MM.1S (cell line): Measurements from ENCODE around the gene VSNL1.

Experiments used
- DNase-seq: peaks from one replicate; pipeline ENCODE4 v3.0.0-alpha.2; 2015
- H2AFZ ChIP-seq: fragments of 300-600 bp; sonication (generic); 2 replicates; pipeline ENCODE4 v1.6.0; 2016; ENCODE audit warnings: antibody characterized with exemption, low read length
- H3F3A ChIP-seq: fragments of 300-600 bp; sonication (generic); 2 replicates; pipeline ENCODE4 v1.6.1; 2016; ENCODE audit warnings: mild to moderate bottlenecking, antibody characterized with exemption, low read length, moderate library complexity, mixed read lengths; ENCODE audit not compliant: insufficient read depth
- H3K27ac ChIP-seq: fragments of 300-600 bp; sonication (generic); 2 replicates; pipeline ENCODE4 v1.5.1; 2016; ENCODE audit warnings: mild to moderate bottlenecking, low read length
- H3K27me3 ChIP-seq: fragments of 300-600 bp; sonication (generic); replicated peaks from 2 replicates; pipeline ENCODE4 v1.6.0; 2016; ENCODE audit warnings: low read length; ENCODE audit not compliant: insufficient read depth
- H3K36me3 ChIP-seq: fragments of 300-600 bp; sonication (generic); replicated peaks from 2 replicates; pipeline ENCODE4 v1.6.1; 2016; ENCODE audit warnings: mild to moderate bottlenecking, low read length, mixed read lengths; ENCODE audit not compliant: insufficient read depth
- H3K4me1 ChIP-seq: fragments of 300-600 bp; sonication (generic); 2 replicates; pipeline ENCODE4 v1.6.1; 2016; ENCODE audit warnings: low read length, mixed read lengths
- H3K4me2 ChIP-seq: fragments of 300-600 bp; sonication (generic); 2 replicates; pipeline ENCODE4 v1.6.0; 2016; ENCODE audit warnings: low read depth, low read length
- H3K4me3 ChIP-seq: fragments of 300-600 bp; sonication (generic); 2 replicates; pipeline ENCODE4 v1.5.1; 2016; ENCODE audit warnings: low read length, mixed read lengths
- H3K79me2 ChIP-seq: fragments of 300-600 bp; sonication (generic); 2 replicates; pipeline ENCODE4 v1.6.1; 2016; ENCODE audit warnings: mixed run types, low read length, mixed read lengths
- H3K9ac ChIP-seq: fragments of 300-600 bp; sonication (generic); 2 replicates; pipeline ENCODE4 v1.6.1; 2016; ENCODE audit warnings: low read length, mixed read lengths
- H3K9me2 ChIP-seq: fragments of 300-600 bp; sonication (generic); replicated peaks from 2 replicates; pipeline ENCODE4 v1.6.1; 2016; ENCODE audit warnings: mild to moderate bottlenecking, low read length, mixed read lengths; ENCODE audit not compliant: insufficient read depth
- H3K9me3 ChIP-seq: fragments of 300-600 bp; sonication (generic); replicated peaks from 2 replicates; pipeline ENCODE4 v1.6.1; 2016; ENCODE audit warnings: mild to moderate bottlenecking, low read length, mixed read lengths; ENCODE audit not compliant: insufficient read depth
- H4K20me1 ChIP-seq: fragments of 300-600 bp; sonication (generic); 2 replicates; pipeline ENCODE4 v1.6.1; 2016; ENCODE audit warnings: mild to moderate bottlenecking, low read length, moderate library complexity, mixed read lengths; ENCODE audit not compliant: insufficient read depth
- CTCF ChIP-seq: fragments of 300-600 bp; sonication (generic); IDR thresholded peaks from 2 replicates; pipeline ENCODE4 v1.5.1; 2016; ENCODE audit warnings: antibody characterized with exemption, low read length, mixed read lengths
- EZH2 ChIP-seq: fragments of 300-600 bp; sonication (generic); optimal IDR thresholded peaks from 2 replicates; pipeline ENCODE3; 2017; ENCODE audit warnings: low read depth, mild to moderate bottlenecking, antibody characterized with exemption, low read length, mixed read lengths
- EZH2phosphoT487 ChIP-seq: fragments of 300-600 bp; sonication (generic); IDR thresholded peaks from 2 replicates; pipeline ENCODE4 v1.6.1; 2018; ENCODE audit warnings: antibody characterized with exemption, low read length

Gene VSNL1

GRCh38 chr2:17518212-17519154 lies 22.0 kb upstream of the VSNL1 start, which contains the start of gene RAD51AP2:
Gene RAD51AP2 (minus strand): TSS chr2:17518440. CDS start chr2:17518415, 25 bp downstream.
- Histone ChIP-seq H3K4me3 (peak within 1 kb of the TSS; percentile 69), H2AFZ (peak within 1 kb of the TSS; percentile 90), H3K9me2 (no peaks in the 10 kb centered on the region), H3F3A (no peaks in the 10 kb centered on the region), H3K4me1 (peaks cover 7% of the 10 kb centered on the region; the same call in 1 of the 2 replicates), H3K9me3 (no peaks in the 10 kb centered on the region), H3K9ac (peak within 1 kb of the TSS; percentile 57; the same call in 1 of the 2 replicates), H3K27me3 (no peaks in the 10 kb centered on the region), H3K27ac (no peak within 1 kb of the TSS), H3K4me2 (peak within 1 kb of the TSS; percentile 84), H3K79me2 (no peaks in the 10 kb centered on the region), H4K20me1 (no peaks in the 10 kb centered on the region), H3K36me3 (no peaks in the 10 kb centered on the region)
- TF ChIP-seq EZH2phosphoT487 = no peak
- no peak for TF ChIP-seq EZH2
- no peak for TF ChIP-seq CTCF
- peak; percentile 81 for DNase-seq

- H2AFZ ChIP-seq = no peak overlapping the region
- H3K9me3 ChIP-seq = no peaks in the 10 kb centered on the region
- no peaks in the 10 kb centered on the region for H3K27me3 ChIP-seq
- no peaks in the 10 kb centered on the region for H3K79me2 ChIP-seq
- no peak overlapping the region for H3K4me3 ChIP-seq
- no peak overlapping the region for H3K4me2 ChIP-seq
- H3K9ac ChIP-seq = no peak overlapping the region
- TF ChIP-seq EZH2 = no peak
- no peaks in the 10 kb centered on the region for H3F3A ChIP-seq
- no peak for DNase-seq
- no peaks in the 10 kb centered on the region for H3K36me3 ChIP-seq
- no peaks in the 10 kb centered on the region for H3K9me2 ChIP-seq
- H3K27ac ChIP-seq = no peak overlapping the region
- no peaks in the 10 kb centered on the region for H4K20me1 ChIP-seq
- peaks cover 7% of the 10 kb centered on the region; the same call in 1 of the 2 replicates for H3K4me1 ChIP-seq
These were observed 21.0 kb upstream of the VSNL1 start for GRCh38 chr2:17519486-17519885.

GRCh38 chr2:17520761-17521160 lies 19.7 kb upstream of the VSNL1 start:
- DNase-seq = no peak
- no peaks in the 10 kb centered on the region for H3K36me3 ChIP-seq
- no peak overlapping the region for H3K27ac ChIP-seq
- H3F3A ChIP-seq = no peaks in the 10 kb centered on the region
- no peaks in the 10 kb centered on the region for H4K20me1 ChIP-seq
- no peak overlapping the region for H2AFZ ChIP-seq
- no peaks in the 10 kb centered on the region for H3K27me3 ChIP-seq
- H3K9me2 ChIP-seq = no peaks in the 10 kb centered on the region
- H3K9ac ChIP-seq = no peak overlapping the region
- H3K4me1 ChIP-seq = peaks cover 7% of the 10 kb centered on the region; the same call in 1 of the 2 replicates
- TF ChIP-seq EZH2phosphoT487 (no peak), CTCF (no peak), EZH2 (no peak)
- no peak overlapping the region for H3K4me2 ChIP-seq
- no peak overlapping the region for H3K4me3 ChIP-seq
- no peaks in the 10 kb centered on the region for H3K79me2 ChIP-seq
- no peaks in the 10 kb centered on the region for H3K9me3 ChIP-seq
